Thymus (tissue), 11 donors: ENCODE data around the gene BRINP3. TPM values are rescaled to one million over a fixed set of nuclear protein-coding genes. Genes with fewer than 3 reads are reported as not detected.

Experiments used
- DNase-seq, 9 donors: peaks; one replicate each; pipeline ENCODE4 v3.0.0-alpha.2; 2013; ENCODE audit warnings: low spot score in 9 of 9, low read depth in 6 of 9, missing footprints in 1 of 9
- H3K27ac ChIP-seq, 2 donors: one replicate each; pipeline ENCODE4 v1.5.1; 2013; ENCODE audit warnings: control low read depth in 1 of 2, low read depth in 1 of 2, low read length in 1 of 2, mild to moderate bottlenecking in 1 of 2, moderate library complexity in 1 of 2
- H3K27me3 ChIP-seq, 2 donors: one replicate each; pipeline ENCODE4 v1.5.1; 2013; ENCODE audit warnings: low read length in 1 of 2; ENCODE audit not compliant: control insufficient read depth in 2 of 2, insufficient read depth in 1 of 2
- H3K36me3 ChIP-seq, 2 donors: one replicate each; pipeline ENCODE4 v1.5.1; 2013; ENCODE audit warnings: low read length in 1 of 2, mild to moderate bottlenecking in 1 of 2, moderate library complexity in 1 of 2; ENCODE audit not compliant: control insufficient read depth in 2 of 2, insufficient read depth in 2 of 2
- H3K4me1 ChIP-seq, 2 donors: one replicate each; pipeline ENCODE4 v1.5.1; 2013; ENCODE audit warnings: low read length in 2 of 2; ENCODE audit not compliant: control insufficient read depth in 2 of 2, insufficient read depth in 2 of 2
- H3K4me3 ChIP-seq, 2 donors: one replicate each; pipeline ENCODE4 v1.5.1; 2013; ENCODE audit warnings: low read length in 2 of 2, control low read depth in 1 of 2, mild to moderate bottlenecking in 1 of 2
- H3K9me3 ChIP-seq, 2 donors: one replicate each; pipeline ENCODE4 v1.5.1; 2013; ENCODE audit warnings: low read length in 1 of 2, mild to moderate bottlenecking in 1 of 2; ENCODE audit not compliant: control insufficient read depth in 2 of 2, insufficient read depth in 1 of 2
- WGBS: extraction: QIAGEN DNeasy Blood & Tissue Kit; methylation state at CpG from one replicate; pipeline ENCODE4 v1.1.7; 2013; 5-methylcytosine and 5-hydroxymethylcytosine counted together
- polyA plus RNA-seq: library from polyadenylated mRNA; stranded (reverse); fragments of 200-250 nt; gene quantifications from one replicate; pipeline ENCODE4 v1.2.3, GENCODE V29; 2013
- total RNA-seq: library from RNA; stranded (reverse); fragments of 120-200 nt; gene quantifications from one replicate; pipeline ENCODE4 v1.2.4, GENCODE V29; 2013
- donor health status: healthy.

The BRINP3 gene
- total and polyA plus RNA-seq, 2 donors: 0.02 to 0.47 TPM

DNA sequence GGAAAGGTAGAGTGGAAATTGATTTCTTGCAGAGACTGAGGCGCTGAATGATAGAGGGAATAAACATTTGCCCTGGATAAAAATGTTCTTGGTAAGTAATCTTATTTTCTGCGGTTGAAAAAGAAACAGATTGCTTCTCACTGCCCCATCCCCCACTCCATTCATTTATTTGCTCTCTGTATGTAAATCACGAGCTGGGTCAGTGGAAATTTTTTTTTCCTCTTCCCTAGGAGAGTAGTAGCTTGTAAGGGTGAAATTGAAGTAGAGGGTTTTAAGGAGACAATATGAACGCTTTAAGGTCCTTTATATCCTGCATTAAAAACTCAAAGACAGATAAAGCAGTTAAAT lies 1.4 kb upstream of the BRINP3 start:
- DNase-seq: no peak
- no peak overlapping the region for H3K27ac ChIP-seq
- peaks cover 6 to 54% of the 10 kb centered on the region in 2 donors for H3K27me3 ChIP-seq
- no peaks in the 10 kb centered on the region for H3K4me1 ChIP-seq
- H3K4me3 ChIP-seq: no peak overlapping the region
- H3K9me3 ChIP-seq: no peaks in the 10 kb centered on the region
- WGBS: 5% methylated on average over 4 of the region's 4 CpGs
- H3K36me3 ChIP-seq: no peaks in the 10 kb centered on the region

GRCh38 chr1:190478149-190479049 lies 735 bp upstream of the BRINP3 start:
- Histone ChIP-seq H3K27me3 (peaks cover 6 to 54% of the 10 kb centered on the region in 2 donors), H3K4me3 (no peak overlapping the region), H3K9me3 (no peaks in the 10 kb centered on the region), H3K4me1 (no peaks in the 10 kb centered on the region), H3K27ac (no peak overlapping the region), H3K36me3 (no peaks in the 10 kb centered on the region)
- WGBS: 3% methylated on average over 42 of the region's 42 CpGs
- DNase-seq: no peak

GRCh38 chr1:190476806-190477205 lies 858 bp downstream of the BRINP3 start:
- H3K4me1 ChIP-seq: no peaks in the 10 kb centered on the region
- DNase-seq: no peak
- H3K4me3 ChIP-seq: no peak overlapping the region
- H3K36me3 ChIP-seq: no peaks in the 10 kb centered on the region
- H3K27ac ChIP-seq: no peak overlapping the region
- H3K27me3 ChIP-seq: peaks cover 6 to 54% of the 10 kb centered on the region in 2 donors
- 32% methylated on average over 5 of the region's 5 CpGs for WGBS
- H3K9me3 ChIP-seq: no peaks in the 10 kb centered on the region

- no peak for DNase-seq
- no peak overlapping the region for H3K4me3 ChIP-seq
- no peak overlapping the region for H3K27ac ChIP-seq
- 16% methylated on average over 5 of the region's 5 CpGs for WGBS
- H3K36me3 ChIP-seq: no peaks in the 10 kb centered on the region
- no peaks in the 10 kb centered on the region for H3K4me1 ChIP-seq
- H3K9me3 ChIP-seq: no peaks in the 10 kb centered on the region
- peaks cover 6 to 54% of the 10 kb centered on the region in 2 donors for H3K27me3 ChIP-seq
These were observed 1.3 kb downstream of the BRINP3 start for GRCh38 chr1:190476321-190476720.

GRCh38 chr1:190475421-190476141 lies 2.1 kb downstream of the BRINP3 start:
- Histone ChIP-seq H3K4me1 (no peaks in the 10 kb centered on the region), H3K36me3 (no peaks in the 10 kb centered on the region), H3K27me3 (peaks cover 6 to 54% of the 10 kb centered on the region in 2 donors), H3K9me3 (no peaks in the 10 kb centered on the region), H3K4me3 (no peak overlapping the region), H3K27ac (no peak overlapping the region)
- WGBS: 5% methylated on average over 27 of the region's 27 CpGs
- no peak for DNase-seq

GRCh38 chr1:190474650-190475211 lies 2.9 kb downstream of the BRINP3 start:
- no peaks in the 10 kb centered on the region for H3K4me1 ChIP-seq
- no peaks in the 10 kb centered on the region for H3K9me3 ChIP-seq
- H3K27me3 ChIP-seq: peaks cover 6 to 53% of the 10 kb centered on the region in 2 donors
- H3K27ac ChIP-seq: no peak overlapping the region
- no peak for DNase-seq
- 22% methylated on average over 13 of the region's 13 CpGs for WGBS
- no peaks in the 10 kb centered on the region for H3K36me3 ChIP-seq
- H3K4me3 ChIP-seq: no peak overlapping the region

- 87% methylated on average over 2 of the region's 2 CpGs for WGBS
- no peak for DNase-seq
- H3K27me3 ChIP-seq: peaks cover 6 to 46% of the 10 kb centered on the region in 2 donors
These were observed 3.7 kb downstream of the BRINP3 start for GRCh38 chr1:190474010-190474409.

GRCh38 chr1:190472494-190472893 lies 5.2 kb downstream of the BRINP3 start:
- WGBS: 98% methylated on average over 1 of the region's 1 CpG
- H3K4me1 ChIP-seq: no peaks in the 10 kb centered on the region
- H3K36me3 ChIP-seq: no peaks in the 10 kb centered on the region
- H3K9me3 ChIP-seq: no peaks in the 10 kb centered on the region
- H3K4me3 ChIP-seq: no peak overlapping the region
- no peak for DNase-seq
- no peak overlapping the region for H3K27ac ChIP-seq
- H3K27me3 ChIP-seq: peaks cover 6 to 31% of the 10 kb centered on the region in 2 donors

More at GRCh38 chr1:190474010-190474409, 3.7 kb downstream of the BRINP3 start:
- Histone ChIP-seq H3K4me3 (no peak overlapping the region), H3K4me1 (no peaks in the 10 kb centered on the region), H3K9me3 (no peaks in the 10 kb centered on the region), H3K27ac (no peak overlapping the region), H3K36me3 (no peaks in the 10 kb centered on the region)

DNA sequence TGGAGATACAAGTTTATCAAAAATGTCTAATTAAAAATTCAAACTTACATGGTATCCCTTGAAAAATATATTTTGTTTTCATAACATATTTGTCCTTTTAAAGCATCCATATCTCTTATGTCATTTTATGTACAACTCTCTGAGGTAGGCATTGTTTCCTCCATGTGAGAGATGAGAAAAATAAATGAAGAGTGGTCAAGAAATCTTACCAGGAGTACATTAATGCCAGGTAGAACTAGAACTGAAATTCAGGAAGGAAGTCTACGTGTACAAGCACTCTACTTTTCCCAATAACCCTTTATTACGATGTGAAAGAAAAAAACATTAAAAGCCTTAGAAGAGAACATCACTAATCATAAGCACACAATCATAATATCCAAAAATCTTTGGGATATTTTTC lies 5.6 kb downstream of the BRINP3 start:
- Histone ChIP-seq H3K4me1 (no peaks in the 10 kb centered on the region), H3K9me3 (no peaks in the 10 kb centered on the region), H3K4me3 (no peak overlapping the region), H3K36me3 (no peaks in the 10 kb centered on the region), H3K27me3 (peaks cover 6 to 28% of the 10 kb centered on the region in 2 donors), H3K27ac (no peak overlapping the region)
- WGBS: 85% methylated on average over 2 of the region's 2 CpGs
- no peak for DNase-seq
